NCI-H446 treated with DMSO at 0.1 percent for 48 hours (cell line): ENCODE data around the gene C14orf132.
A peak's percentile ranks its signal among the peaks of the same experiment; 100 is the strongest.
"Not testable (repeated sequence)": the region's sequence is repeated elsewhere in the genome, so short reads cannot be mapped to it uniquely, and the experiment has no call there.

Source experiments
- DNase-seq: peaks from one replicate; lab custom pipeline; 2025; lab: John Stamatoyannopoulos, UW

C14orf132 gene

GRCh38 chr14:96038920-96039632, at the start of gene C14orf132:
Gene C14orf132, plus strand, starts transcription at chr14:96039362. Its CDS starts 139 bp downstream, at chr14:96039501.
- DNase-seq, result peak; percentile 40

- peak; percentile 16 for DNase-seq
Observed at GRCh38 chr14:95993768-95994592, 45.2 kb upstream of the C14orf132 start.

GRCh38 chr14:95994593-95994928, 44.6 kb upstream of the C14orf132 start:
- DNase-seq, result no peak

GRCh38 chr14:95998656-95999055, 40.5 kb upstream of the C14orf132 start:
- peak; percentile 37 for DNase-seq

GRCh38 chr14:96001866-96002497, 37.2 kb upstream of the C14orf132 start:
- peak; percentile 85 for DNase-seq

- no peak for DNase-seq
Observed at GRCh38 chr14:96002498-96002884, 36.7 kb upstream of the C14orf132 start.

- DNase-seq, result no peak
Observed at GRCh38 chr14:96011131-96011530, 28.0 kb upstream of the C14orf132 start.

- DNase-seq, result no peak
Observed at GRCh38 chr14:96011607-96012006, 27.6 kb upstream of the C14orf132 start.

- not testable (repeated sequence) for DNase-seq
Observed at GRCh38 chr14:96012757-96013156, 26.4 kb upstream of the C14orf132 start.

- DNase-seq, result no peak
Observed at GRCh38 chr14:96014176-96014575, 25.0 kb upstream of the C14orf132 start.

- DNase-seq, result no peak
Observed at GRCh38 chr14:96016501-96017160, 22.5 kb upstream of the C14orf132 start.

GRCh38 chr14:96017882-96018281, 21.3 kb upstream of the C14orf132 start:
- no peak for DNase-seq

GRCh38 chr14:96027431-96028355, 11.5 kb upstream of the C14orf132 start:
- no peak for DNase-seq

GRCh38 chr14:96029089-96029645, 10.0 kb upstream of the C14orf132 start:
- DNase-seq, result no peak

- no peak for DNase-seq
Observed at GRCh38 chr14:96030108-96030760, 8.9 kb upstream of the C14orf132 start.

- DNase-seq, result no peak
Observed at GRCh38 chr14:96031691-96032090, 7.5 kb upstream of the C14orf132 start.

GRCh38 chr14:96035456-96035855, 3.7 kb upstream of the C14orf132 start:
- no peak for DNase-seq

GRCh38 chr14:96037891-96038557, 1.1 kb upstream of the C14orf132 start:
- no peak for DNase-seq

- DNase-seq, result no peak
Observed at GRCh38 chr14:96038558-96038919, 623 bp upstream of the C14orf132 start.
